HepG2 (cell line): ENCODE results near the gene UBE2O. TPM values are rescaled to one million over a fixed set of nuclear protein-coding genes. Genes with fewer than 3 reads are reported as not detected.
A peak's percentile ranks its signal among the peaks of the same experiment; 100 is the strongest.

Experiments used
- ATAC-seq: fragments of 200-7000 bp; cut with Tn5 transposase; 3 replicates; pipeline ENCODE4 v1.9.1; 2020; ENCODE audit warnings: mild to moderate bottlenecking, moderate library complexity
- BruUV-seq: library from RNA; stranded (reverse); fragments of 400-500 nt; replicated peaks from 2 replicates; lab custom pipeline; 2021; lab: Mats Ljungman, UMichigan
- CTCF ChIA-PET: fragments of 300-600 bp; formaldehyde crosslinking; extraction: SDS; loops from one replicate; lab custom pipeline; 2021; ENCODE audit warnings: low total read pairs, inconsistent platforms, low intra/inter-chr PET ratio; lab: Yijun Ruan, JAX
- POLR2A ChIA-PET: fragments of 350-600 bp; sonication (Branson Sonifier 250); formaldehyde crosslinking; loops from one replicate; lab custom pipeline; 2020; ENCODE audit warnings: antibody characterized with exemption, inconsistent platforms; lab: Yijun Ruan, JAX
- DNase-seq: peaks from one replicate; pipeline ENCODE4 v3.0.0-alpha.2; 2015; ENCODE audit warnings: low spot score
- FAIRE-seq: peaks from 3 replicates; lab custom pipeline; 2011; peaks lifted over from hg19 to GRCh38; lab: Jason Lieb, UNC
- H2AFZ ChIP-seq: one replicate; pipeline ENCODE4 v1.6.1; 2011; ENCODE audit warnings: low read length, inconsistent platforms
- H3K27ac ChIP-seq: fragments of 300-600 bp; 3 replicates; pipeline ENCODE4 v1.8.0; 2011; ENCODE audit warnings: mixed run types, mild to moderate bottlenecking, mixed read lengths, low read length, inconsistent platforms; ENCODE audit not compliant: insufficient read depth; ENCODE audit errors: extremely low read length
- H3K27me3 ChIP-seq, 2 experiments: fragments of 200-600 bp in 1 of 2; 2 replicates in 1 of 2; 3 replicates in 1 of 2; pipeline versions ENCODE4 v1.6.0 to v1.8.0; 2011; ENCODE audit warnings: low read length in 2 of 2, mild to moderate bottlenecking in 2 of 2, moderate library complexity in 2 of 2, inconsistent platforms in 1 of 2; ENCODE audit not compliant: insufficient read depth in 2 of 2, control insufficient read depth in 1 of 2
- H3K36me3 ChIP-seq, 2 experiments: fragments of 200-600 bp in 1 of 2; replicated peaks in 1 of 2; 2 replicates in 1 of 2; 3 replicates in 1 of 2; pipeline versions ENCODE4 v1.5.1 to v1.8.0; 2011; ENCODE audit warnings: low read length in 2 of 2, inconsistent platforms in 1 of 2; ENCODE audit not compliant: insufficient read depth in 2 of 2, control insufficient read depth in 1 of 2
- H3K4me1 ChIP-seq: 2 replicates; pipeline ENCODE4 v1.5.1; 2012; ENCODE audit warnings: low read length, inconsistent platforms; ENCODE audit not compliant: insufficient read depth
- H3K4me2 ChIP-seq: 2 replicates; pipeline ENCODE4 v1.6.0; 2011; ENCODE audit warnings: low read depth, low read length, inconsistent platforms
- H3K4me3 ChIP-seq, 3 experiments: fragments of 200-600 bp in 1 of 3; sonication (generic), shearing (Covaris generic) in 1 of 3; replicated peaks in 1 of 3; 2 replicates each; pipeline ENCODE4 v1.5.1; 2011 to 2016; ENCODE audit warnings: low read length in 3 of 3, inconsistent platforms in 2 of 3, low read depth in 2 of 3, mild to moderate bottlenecking in 2 of 3, control low read depth in 1 of 3, mixed read lengths in 1 of 3; ENCODE audit not compliant: insufficient read depth in 1 of 3
- H3K79me2 ChIP-seq: one replicate; pipeline ENCODE4 v1.6.1; 2011; ENCODE audit warnings: low read length, inconsistent platforms; ENCODE audit not compliant: insufficient read depth
- H3K9ac ChIP-seq: 2 replicates; pipeline ENCODE4 v1.6.0; 2011; ENCODE audit warnings: mild to moderate bottlenecking, low read depth, low read length, inconsistent platforms; ENCODE audit not compliant: insufficient read depth
- H3K9me3 ChIP-seq: 2 replicates; pipeline ENCODE4 v1.5.1; 2012; ENCODE audit warnings: mild to moderate bottlenecking, low read length
- H4K20me1 ChIP-seq: 2 replicates; pipeline ENCODE4 v1.6.0; 2011; ENCODE audit warnings: inconsistent platforms, mild to moderate bottlenecking, low read length, moderate library complexity; ENCODE audit not compliant: insufficient read depth
- ARNT ChIP-seq: fragments of 450-650 bp; IDR thresholded peaks from 2 replicates; pipeline ENCODE4 v1.6.1; 2017
- NFIB ChIP-seq: sonication (generic); formaldehyde crosslinking; IDR thresholded peaks from 2 replicates; pipeline ENCODE4 v1.9.0; 2021; ENCODE audit warnings: missing genetic modification reagents, mild to moderate bottlenecking, borderline replicate concordance
- NR2F1 ChIP-seq, 2 experiments: fragments of 450-650 bp in 1 of 2; formaldehyde crosslinking in 1 of 2; IDR thresholded peaks; 2 replicates each; pipeline versions ENCODE4 v1.5.0 to v1.6.1; 2016 to 2020; ENCODE audit warnings: mild to moderate bottlenecking in 1 of 2, missing compliant biosample characterization in 1 of 2, missing genetic modification reagents in 1 of 2, moderate library complexity in 1 of 2
- PREB ChIP-seq: sonication (generic); formaldehyde crosslinking; IDR thresholded peaks from 2 replicates; pipeline ENCODE4 v1.4.0; 2020; ENCODE audit warnings: missing genetic modification reagents
- THAP8 ChIP-seq: sonication (generic); formaldehyde crosslinking; IDR thresholded peaks from 2 replicates; pipeline ENCODE4 v1.5.1; 2020; ENCODE audit warnings: missing genetic modification reagents, mild to moderate bottlenecking, borderline replicate concordance
- ZBTB33 ChIP-seq: sonication (generic); formaldehyde crosslinking; IDR thresholded peaks from 2 replicates; pipeline ENCODE4 v1.4.0; 2020; ENCODE audit warnings: missing genetic modification reagents
- ZNF17 ChIP-seq: sonication (generic); formaldehyde crosslinking; IDR thresholded peaks from 2 replicates; pipeline ENCODE4 v1.5.0; 2020; ENCODE audit warnings: mild to moderate bottlenecking, missing genetic modification reagents
- ZNF180 ChIP-seq: sonication (generic); formaldehyde crosslinking; IDR thresholded peaks from 2 replicates; pipeline ENCODE4 v1.4.0; 2020; ENCODE audit warnings: low read depth, missing genetic modification reagents, borderline replicate concordance
- ZNF598 ChIP-seq: sonication (generic); formaldehyde crosslinking; IDR thresholded peaks from 2 replicates; pipeline ENCODE4 v1.5.1; 2020; ENCODE audit warnings: mild to moderate bottlenecking, missing genetic modification reagents, borderline replicate concordance
- ZNF616 ChIP-seq: sonication (generic); formaldehyde crosslinking; IDR thresholded peaks from 2 replicates; pipeline ENCODE4 v1.5.0; 2020; ENCODE audit warnings: low read depth, mild to moderate bottlenecking, missing genetic modification reagents
- ZNF780A ChIP-seq: sonication (generic); formaldehyde crosslinking; IDR thresholded peaks from 2 replicates; pipeline ENCODE4 v1.8.0; 2022; ENCODE audit warnings: mild to moderate bottlenecking, missing genetic modification reagents, moderate library complexity
- ZNF781 ChIP-seq: sonication (generic); formaldehyde crosslinking; IDR thresholded peaks from 2 replicates; pipeline ENCODE4 v1.5.1; 2020; ENCODE audit warnings: borderline replicate concordance, mild to moderate bottlenecking, missing genetic modification reagents; ENCODE audit errors: not compliant biosample characterization
- ZSCAN29 ChIP-seq: sonication (generic); formaldehyde crosslinking; conservative IDR thresholded peaks from 2 replicates; pipeline ENCODE4 v1.4.0; 2020; ENCODE audit warnings: mild to moderate bottlenecking, missing genetic modification reagents
- WGBS: methylation state at CpG from one replicate; pipeline ENCODE4 v1.1.6; 2017; ENCODE audit warnings: low lambda C conversion rate; 5-methylcytosine and 5-hydroxymethylcytosine counted together
- in situ Hi-C: cut with HindIII; loops from 2 replicates; pipeline ENCODE4 v1.10.0; 2017; ENCODE audit warnings: low pct_unique_long_range_greater_than_20kb; ENCODE audit not compliant: extremely low pct_ligation_motif_present
- intact Hi-C: fragments of 100-400 bp; cut with micrococcal nuclease; formaldehyde crosslinking; loops from one replicate; pipeline ENCODE4 v1.10.0; 2022; ENCODE audit not compliant: unreplicated experiment
- polyA plus RNA-seq, 8 experiments: library from polyadenylated mRNA; depleted of rRNA in 3 of 8; stranded (reverse) in 7 of 8; unstranded in 1 of 8; fragments of >200 nt; fragmentation: Illumina TruSeq in 4 of 8; extraction: Trizol in 4 of 8; gene quantifications; 2 replicates each; pipeline versions ENCODE4 v1.2.1 to v1.2.3, GENCODE V29; 2011 to 2016; ENCODE audit warnings: low read depth in 4 of 8, missing spikeins in 1 of 8, mixed read lengths in 1 of 8; ENCODE audit not compliant: insufficient read depth in 1 of 8
- total RNA-seq, 5 experiments: library from RNA; depleted of rRNA; stranded (reverse); fragments of >200 nt; fragmentation: Illumina TruSeq; extraction: Trizol; gene quantifications; 2 replicates each; pipeline ENCODE4 v1.2.3, GENCODE V29; 2016; ENCODE audit warnings: low read depth in 1 of 5
- TF ChIP-seq, protein P1 (sequence below): sonication (generic); formaldehyde crosslinking; IDR thresholded peaks from 2 replicates; pipeline ENCODE4 v1.5.0; 2020; ENCODE audit warnings: missing genetic modification reagents

UBE2O gene
- total and polyA plus RNA-seq, 2 of the 13 experiments (the other 11 are each of a cell fraction or from before 2014, with no cell fraction given) = 21.5 to 23.5 TPM

DNA sequence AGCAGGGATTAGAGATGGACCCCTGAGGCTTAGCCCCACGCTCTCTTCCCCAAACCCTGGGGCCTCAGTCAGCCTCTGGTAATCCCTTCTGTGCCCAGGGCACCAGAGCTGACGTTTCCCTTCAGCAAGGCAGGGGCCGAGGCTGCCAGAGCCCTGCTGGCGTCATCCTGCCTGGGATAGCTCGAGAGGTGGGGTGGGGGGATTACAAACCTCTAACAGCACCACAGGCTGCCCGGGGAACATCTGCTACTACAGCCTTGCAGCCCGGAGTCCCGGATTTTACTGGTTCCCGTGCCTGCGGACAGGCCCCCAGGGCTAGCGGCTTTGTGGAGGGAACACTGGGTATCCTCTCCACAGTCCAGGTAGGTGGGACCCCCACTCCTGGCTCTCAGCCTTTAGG lies 14.4 kb upstream of the UBE2O start, which contains the start of gene AANAT:
Gene AANAT, plus strand, starts transcription at position 238 of the 400 bp plus-strand sequence. CDS start 1,144 bp downstream, outside the sequence.
- intact Hi-C loops = no loop called here
- Histone ChIP-seq H3K27ac (no peak within 1 kb of the TSS), H3K27me3 (peaks cover 2 to 21% of the 10 kb centered on the region in 2 experiments; a peak in 3 of 5 replicates), H3K9ac (no peak within 1 kb of the TSS), H2AFZ (no peak within 1 kb of the TSS), H3K4me1 (peaks cover 48% of the 10 kb centered on the region), H4K20me1 (no peaks in the 10 kb centered on the region), H3K4me3 (0 out of 6 replicates have a peak within 1 kb of the TSS, but pooled peaks of 1 of the 3 experiments have one; percentile 63), H3K4me2 (peak within 1 kb of the TSS; percentile 97; the same call in 1 of the 2 replicates), H3K36me3 (0 out of 5 replicates have a peak, but pooled peaks cover 0 to 1% of the 10 kb centered on the region in 2 experiments), H3K9me3 (no peaks in the 10 kb centered on the region), H3K79me2 (no peaks in the 10 kb centered on the region)
- ChIA-PET CTCF (interaction anchor here (4.0 kb wide), 1 partner anchor 38 kb away, joined by 86 read pairs; no protein-coding TSS in a partner anchor), POLR2A (interaction anchor here (0.8 to 2.7 kb wide), 3 partner anchors 17 to 40 kb away, joined by 3 to 31 read pairs (median 5); partner anchors contain the start of gene RHBDF2)
- no peak for ATAC-seq
- in situ Hi-C loops = loop anchor here (5.0 kb wide), 1 partner anchor 40 kb away; no protein-coding TSS in a partner anchor
- no peak for FAIRE-seq
- no TSS peak for BruUV-seq
- DNase-seq = no peak
- 40% methylated on average over 10 of the region's 11 CpGs for WGBS
- TF ChIP-seq ZSCAN29 (CRISPR knock-in tag) = no peak
- TF ChIP-seq NR2F1 (CRISPR knock-in tag; IDR thresholded peaks at IDR 0.05) = no peak
- TF ChIP-seq NFIB (CRISPR knock-in tag) = no peak
- TF ChIP-seq, protein P1, sequence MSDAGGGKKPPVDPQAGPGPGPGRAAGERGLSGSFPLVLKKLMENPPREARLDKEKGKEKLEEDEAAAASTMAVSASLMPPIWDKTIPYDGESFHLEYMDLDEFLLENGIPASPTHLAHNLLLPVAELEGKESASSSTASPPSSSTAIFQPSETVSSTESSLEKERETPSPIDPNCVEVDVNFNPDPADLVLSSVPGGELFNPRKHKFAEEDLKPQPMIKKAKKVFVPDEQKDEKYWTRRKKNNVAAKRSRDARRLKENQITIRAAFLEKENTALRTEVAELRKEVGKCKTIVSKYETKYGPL (CRISPR knock-in tag) = no peak
- TF ChIP-seq ZBTB33 = no peak
- no peak for TF ChIP-seq ZNF781
- TF ChIP-seq ZNF180 = no peak
- no peak for TF ChIP-seq PREB (CRISPR knock-in tag)
- TF ChIP-seq THAP8 (CRISPR knock-in tag) = no peak
- no peak for TF ChIP-seq ZNF780A
- TF ChIP-seq ZNF17 = no peak
- no peak for TF ChIP-seq ARNT
- TF ChIP-seq ZNF598 (CRISPR knock-in tag) = no peak
- no peak for TF ChIP-seq ZNF616
